ENCODE results near the gene ZNF30. TPM values are rescaled to one million over a fixed set of nuclear protein-coding genes. Genes with fewer than 3 reads are reported as not detected.

The ZNF30 gene
- total and polyA plus RNA-seq, 2 experiments from 2014 or later, result 4.1 to 18.7 TPM

DNA sequence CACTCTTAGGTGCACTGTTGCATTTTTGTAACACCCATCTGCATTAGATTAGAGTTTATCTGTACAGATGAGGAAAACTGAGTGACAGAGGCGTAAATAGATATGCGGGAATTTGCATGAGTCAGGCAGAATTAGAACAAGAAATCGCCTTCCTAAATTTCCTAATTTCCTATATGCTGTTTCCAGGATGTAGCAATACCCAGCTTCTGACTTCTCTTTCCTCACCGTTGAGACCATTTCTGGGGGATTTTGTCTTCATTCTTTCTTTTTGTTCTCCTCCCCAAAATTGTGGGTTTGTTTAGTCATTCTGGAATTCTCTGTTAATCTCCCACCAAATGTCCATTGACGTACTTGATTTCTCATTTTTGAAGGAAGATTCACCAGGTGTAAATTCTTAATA, 47.9 kb downstream of the ZNF30 start (continued):
- TF ChIP-seq, protein P1, sequence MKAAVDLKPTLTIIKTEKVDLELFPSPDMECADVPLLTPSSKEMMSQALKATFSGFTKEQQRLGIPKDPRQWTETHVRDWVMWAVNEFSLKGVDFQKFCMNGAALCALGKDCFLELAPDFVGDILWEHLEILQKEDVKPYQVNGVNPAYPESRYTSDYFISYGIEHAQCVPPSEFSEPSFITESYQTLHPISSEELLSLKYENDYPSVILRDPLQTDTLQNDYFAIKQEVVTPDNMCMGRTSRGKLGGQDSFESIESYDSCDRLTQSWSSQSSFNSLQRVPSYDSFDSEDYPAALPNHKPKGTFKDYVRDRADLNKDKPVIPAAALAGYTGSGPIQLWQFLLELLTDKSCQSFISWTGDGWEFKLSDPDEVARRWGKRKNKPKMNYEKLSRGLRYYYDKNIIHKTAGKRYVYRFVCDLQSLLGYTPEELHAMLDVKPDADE (IDR thresholded peaks at IDR 0.05), result no peak
- TF ChIP-seq ZNF114 (CRISPR knock-in tag; IDR thresholded peaks at IDR 0.05), result no peak
- TF ChIP-seq JUNB (IDR thresholded peaks at IDR 0.05; ENCODE audit: unreplicated experiment), result no peak
- no peak for TF ChIP-seq NANOG (IDR thresholded peaks at IDR 0.05; ENCODE audit: borderline replicate concordance)
- TF ChIP-seq, protein P2, sequence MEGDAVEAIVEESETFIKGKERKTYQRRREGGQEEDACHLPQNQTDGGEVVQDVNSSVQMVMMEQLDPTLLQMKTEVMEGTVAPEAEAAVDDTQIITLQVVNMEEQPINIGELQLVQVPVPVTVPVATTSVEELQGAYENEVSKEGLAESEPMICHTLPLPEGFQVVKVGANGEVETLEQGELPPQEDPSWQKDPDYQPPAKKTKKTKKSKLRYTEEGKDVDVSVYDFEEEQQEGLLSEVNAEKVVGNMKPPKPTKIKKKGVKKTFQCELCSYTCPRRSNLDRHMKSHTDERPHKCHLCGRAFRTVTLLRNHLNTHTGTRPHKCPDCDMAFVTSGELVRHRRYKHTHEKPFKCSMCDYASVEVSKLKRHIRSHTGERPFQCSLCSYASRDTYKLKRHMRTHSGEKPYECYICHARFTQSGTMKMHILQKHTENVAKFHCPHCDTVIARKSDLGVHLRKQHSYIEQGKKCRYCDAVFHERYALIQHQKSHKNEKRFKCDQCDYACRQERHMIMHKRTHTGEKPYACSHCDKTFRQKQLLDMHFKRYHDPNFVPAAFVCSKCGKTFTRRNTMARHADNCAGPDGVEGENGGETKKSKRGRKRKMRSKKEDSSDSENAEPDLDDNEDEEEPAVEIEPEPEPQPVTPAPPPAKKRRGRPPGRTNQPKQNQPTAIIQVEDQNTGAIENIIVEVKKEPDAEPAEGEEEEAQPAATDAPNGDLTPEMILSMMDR (conservative IDR thresholded peaks at IDR 0.05; ENCODE audit: low read depth in 2 of 2), result no peak
- TF ChIP-seq CREB1 (CRISPR knock-in tag; IDR thresholded peaks at IDR 0.05; ENCODE audit: low read depth), result no peak
- TF ChIP-seq POLR2AphosphoS5 (IDR thresholded peaks at IDR 0.05; ENCODE audit: low read depth), result no peak
- no peak for TF ChIP-seq STAT1 (IDR thresholded peaks at IDR 0.05; ENCODE audit: unreplicated experiment)
- TF ChIP-seq EZH2 (IDR thresholded peaks at IDR 0.05; ENCODE audit: low read depth, unreplicated experiment), result no peak

DNA sequence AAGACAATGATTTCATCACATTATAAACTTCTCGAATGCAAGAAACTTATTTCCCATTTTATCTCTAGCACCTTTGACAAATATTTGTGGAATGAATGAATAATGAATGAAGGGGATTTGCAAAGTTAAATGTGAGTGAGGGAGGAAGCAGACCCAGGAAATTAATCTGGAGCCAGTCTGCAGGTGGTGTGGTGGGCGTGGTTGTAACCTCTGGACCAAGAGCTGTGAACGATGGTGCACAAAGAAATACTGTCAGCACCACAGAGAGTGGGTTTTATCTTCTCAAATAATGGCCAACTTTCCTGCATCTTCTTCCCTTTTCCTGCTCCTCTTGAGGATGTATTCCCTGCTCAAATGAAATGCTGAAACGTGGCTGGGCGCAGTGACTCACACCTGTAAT, 48.4 kb downstream of the ZNF30 start:
- Histone ChIP-seq H3K4me3 (no peak overlapping the region), H3K79me2 (replicated peaks; ENCODE audit: insufficient read depth) (no peaks in the 10 kb centered on the region), H3K27ac (ENCODE audit: low read depth) (no peak overlapping the region), H3K4me1 (ENCODE audit: insufficient read depth) (peaks cover 25% of the 10 kb centered on the region), H3K27me3 (ENCODE audit: insufficient read depth) (no peaks in the 10 kb centered on the region), H3K4me2 (peak overlapping the region; percentile 35), H3K9me2 (ENCODE audit: insufficient read depth) (0 out of 2 replicates have a peak, but pooled peaks cover 3% of the 10 kb centered on the region), H4K20me1 (replicated peaks; ENCODE audit: insufficient read depth) (no peaks in the 10 kb centered on the region), H3K36me3 (ENCODE audit: insufficient read depth) (no peaks in the 10 kb centered on the region), H3F3A (replicated peaks; ENCODE audit: low read depth) (no peaks in the 10 kb centered on the region), H2AFZ (no peak overlapping the region)
- Mint-ChIP-seq H3K4me3 (no peak overlapping the region), H3K36me3 (ENCODE audit: low read depth) (peaks cover 13% of the 10 kb centered on the region), H3K4me1 (peaks cover 22% of the 10 kb centered on the region), H3K27ac (no peak overlapping the region), H3K9me3 (peaks cover 26% of the 10 kb centered on the region), H3K27me3 (ENCODE audit: insufficient read depth, low read depth, poor library complexity) (peaks cover 3% of the 10 kb centered on the region)
- no peak for ATAC-seq
- TF ChIP-seq EZH2phosphoT487 (IDR thresholded peaks at IDR 0.05; ENCODE audit: unreplicated experiment), result no peak
- TF ChIP-seq, protein P3, sequence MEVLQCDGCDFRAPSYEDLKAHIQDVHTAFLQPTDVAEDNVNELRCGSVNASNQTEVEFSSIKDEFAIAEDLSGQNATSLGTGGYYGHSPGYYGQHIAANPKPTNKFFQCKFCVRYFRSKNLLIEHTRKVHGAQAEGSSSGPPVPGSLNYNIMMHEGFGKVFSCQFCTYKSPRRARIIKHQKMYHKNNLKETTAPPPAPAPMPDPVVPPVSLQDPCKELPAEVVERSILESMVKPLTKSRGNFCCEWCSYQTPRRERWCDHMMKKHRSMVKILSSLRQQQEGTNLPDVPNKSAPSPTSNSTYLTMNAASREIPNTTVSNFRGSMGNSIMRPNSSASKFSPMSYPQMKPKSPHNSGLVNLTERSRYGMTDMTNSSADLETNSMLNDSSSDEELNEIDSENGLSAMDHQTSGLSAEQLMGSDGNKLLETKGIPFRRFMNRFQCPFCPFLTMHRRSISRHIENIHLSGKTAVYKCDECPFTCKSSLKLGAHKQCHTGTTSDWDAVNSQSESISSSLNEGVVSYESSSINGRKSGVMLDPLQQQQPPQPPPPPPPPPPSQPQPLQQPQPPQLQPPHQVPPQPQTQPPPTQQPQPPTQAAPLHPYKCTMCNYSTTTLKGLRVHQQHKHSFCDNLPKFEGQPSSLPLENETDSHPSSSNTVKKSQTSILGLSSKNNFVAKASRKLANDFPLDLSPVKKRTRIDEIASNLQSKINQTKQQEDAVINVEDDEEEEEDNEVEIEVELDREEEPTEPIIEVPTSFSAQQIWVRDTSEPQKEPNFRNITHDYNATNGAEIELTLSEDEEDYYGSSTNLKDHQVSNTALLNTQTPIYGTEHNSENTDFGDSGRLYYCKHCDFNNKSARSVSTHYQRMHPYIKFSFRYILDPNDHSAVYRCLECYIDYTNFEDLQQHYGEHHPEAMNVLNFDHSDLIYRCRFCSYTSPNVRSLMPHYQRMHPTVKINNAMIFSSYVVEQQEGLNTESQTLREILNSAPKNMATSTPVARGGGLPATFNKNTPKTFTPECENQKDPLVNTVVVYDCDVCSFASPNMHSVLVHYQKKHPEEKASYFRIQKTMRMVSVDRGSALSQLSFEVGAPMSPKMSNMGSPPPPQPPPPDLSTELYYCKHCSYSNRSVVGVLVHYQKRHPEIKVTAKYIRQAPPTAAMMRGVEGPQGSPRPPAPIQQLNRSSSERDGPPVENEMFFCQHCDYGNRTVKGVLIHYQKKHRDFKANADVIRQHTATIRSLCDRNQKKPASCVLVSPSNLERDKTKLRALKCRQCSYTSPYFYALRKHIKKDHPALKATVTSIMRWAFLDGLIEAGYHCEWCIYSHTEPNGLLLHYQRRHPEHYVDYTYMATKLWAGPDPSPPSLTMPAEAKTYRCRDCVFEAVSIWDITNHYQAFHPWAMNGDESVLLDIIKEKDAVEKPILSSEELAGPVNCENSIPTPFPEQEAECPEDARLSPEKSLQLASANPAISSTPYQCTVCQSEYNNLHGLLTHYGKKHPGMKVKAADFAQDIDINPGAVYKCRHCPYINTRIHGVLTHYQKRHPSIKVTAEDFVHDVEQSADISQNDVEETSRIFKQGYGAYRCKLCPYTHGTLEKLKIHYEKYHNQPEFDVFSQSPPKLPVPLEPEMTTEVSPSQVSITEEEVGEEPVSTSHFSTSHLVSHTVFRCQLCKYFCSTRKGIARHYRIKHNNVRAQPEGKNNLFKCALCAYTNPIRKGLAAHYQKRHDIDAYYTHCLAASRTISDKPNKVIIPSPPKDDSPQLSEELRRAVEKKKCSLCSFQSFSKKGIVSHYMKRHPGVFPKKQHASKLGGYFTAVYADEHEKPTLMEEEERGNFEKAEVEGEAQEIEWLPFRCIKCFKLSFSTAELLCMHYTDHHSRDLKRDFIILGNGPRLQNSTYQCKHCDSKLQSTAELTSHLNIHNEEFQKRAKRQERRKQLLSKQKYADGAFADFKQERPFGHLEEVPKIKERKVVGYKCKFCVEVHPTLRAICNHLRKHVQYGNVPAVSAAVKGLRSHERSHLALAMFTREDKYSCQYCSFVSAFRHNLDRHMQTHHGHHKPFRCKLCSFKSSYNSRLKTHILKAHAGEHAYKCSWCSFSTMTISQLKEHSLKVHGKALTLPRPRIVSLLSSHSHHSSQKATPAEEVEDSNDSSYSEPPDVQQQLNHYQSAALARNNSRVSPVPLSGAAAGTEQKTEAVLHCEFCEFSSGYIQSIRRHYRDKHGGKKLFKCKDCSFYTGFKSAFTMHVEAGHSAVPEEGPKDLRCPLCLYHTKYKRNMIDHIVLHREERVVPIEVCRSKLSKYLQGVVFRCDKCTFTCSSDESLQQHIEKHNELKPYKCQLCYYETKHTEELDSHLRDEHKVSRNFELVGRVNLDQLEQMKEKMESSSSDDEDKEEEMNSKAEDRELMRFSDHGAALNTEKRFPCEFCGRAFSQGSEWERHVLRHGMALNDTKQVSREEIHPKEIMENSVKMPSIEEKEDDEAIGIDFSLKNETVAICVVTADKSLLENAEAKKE (CRISPR knock-in tag; IDR thresholded peaks at IDR 0.05), result no peak
- TF ChIP-seq, protein P2 (conservative IDR thresholded peaks at IDR 0.05; ENCODE audit: low read depth in 2 of 2), result no peak
- no peak for TF ChIP-seq STAT1 (IDR thresholded peaks at IDR 0.05; ENCODE audit: unreplicated experiment)
- TF ChIP-seq ZNF114 (CRISPR knock-in tag; IDR thresholded peaks at IDR 0.05), result no peak
- no peak for TF ChIP-seq NANOG (IDR thresholded peaks at IDR 0.05; ENCODE audit: borderline replicate concordance)
- DNase-seq (ENCODE audit: low spot score), result no peak
